Loucy (cell line): ENCODE measurements around the gene FBLIM1.

Source experiments
- CTCF ChIP-seq: fragments of 200-600 bp; sonication (generic); conservative IDR thresholded peaks from 2 replicates; pipeline ENCODE4 v1.5.1; 2014; ENCODE audit warnings: mild to moderate bottlenecking, antibody characterized with exemption, low read length
- EZH2phosphoT487 ChIP-seq: fragments of 200-600 bp; IDR thresholded peaks from 2 replicates; pipeline ENCODE4 v1.6.1; 2018; ENCODE audit warnings: antibody characterized with exemption, mild to moderate bottlenecking, moderate library complexity, borderline replicate concordance

- TF ChIP-seq EZH2phosphoT487 = no peak
- TF ChIP-seq CTCF = no peak
These were observed 9.3 kb downstream of the FBLIM1 start for GRCh38 chr1:15767941-15768340.
